Epithelial cell of esophagus (primary cell): ENCODE results near the gene VDR.
"Not testable (repeated sequence)": the region's sequence is repeated elsewhere in the genome, so short reads cannot be mapped to it uniquely, and the experiment has no call there.

Experiments
- DNase-seq: peaks from one replicate; pipeline ENCODE4 v3.0.0; 2010; ENCODE audit warnings: low read depth
- H3K4me3 ChIP-seq: 2 replicates; pipeline ENCODE4 v1.5.1; 2011; ENCODE audit warnings: mild to moderate bottlenecking, low read length, control low read depth
- TF ChIP-seq, protein P1 (sequence below): IDR thresholded peaks from 2 replicates; pipeline ENCODE4 v1.5.1; 2011; ENCODE audit warnings: low read depth, mild to moderate bottlenecking, low read length, control low read depth, inconsistent platforms; ENCODE audit not compliant: insufficient read depth; ENCODE audit errors: missing control alignments

Gene VDR

DNA sequence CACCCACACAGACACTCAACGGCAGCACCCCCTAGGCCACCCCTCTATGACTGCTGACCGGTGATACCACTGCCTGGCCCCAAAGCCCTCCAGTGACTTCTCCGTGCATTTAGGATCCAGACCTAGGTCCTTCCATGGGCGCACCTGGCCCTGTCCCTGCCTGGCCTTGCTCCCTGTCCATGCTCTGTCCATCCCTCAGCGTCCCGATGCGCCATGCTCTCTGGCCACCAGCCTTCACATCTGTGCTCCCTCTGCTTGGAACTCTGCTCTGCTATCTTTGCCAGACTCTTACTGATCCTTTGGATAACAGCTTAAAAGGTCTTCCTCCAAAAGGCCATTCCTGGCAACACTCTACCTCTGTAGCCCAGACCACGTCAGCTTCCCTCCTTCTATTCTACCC lies 59.7 kb downstream of the VDR start:
- no peak for DNase-seq

DNA sequence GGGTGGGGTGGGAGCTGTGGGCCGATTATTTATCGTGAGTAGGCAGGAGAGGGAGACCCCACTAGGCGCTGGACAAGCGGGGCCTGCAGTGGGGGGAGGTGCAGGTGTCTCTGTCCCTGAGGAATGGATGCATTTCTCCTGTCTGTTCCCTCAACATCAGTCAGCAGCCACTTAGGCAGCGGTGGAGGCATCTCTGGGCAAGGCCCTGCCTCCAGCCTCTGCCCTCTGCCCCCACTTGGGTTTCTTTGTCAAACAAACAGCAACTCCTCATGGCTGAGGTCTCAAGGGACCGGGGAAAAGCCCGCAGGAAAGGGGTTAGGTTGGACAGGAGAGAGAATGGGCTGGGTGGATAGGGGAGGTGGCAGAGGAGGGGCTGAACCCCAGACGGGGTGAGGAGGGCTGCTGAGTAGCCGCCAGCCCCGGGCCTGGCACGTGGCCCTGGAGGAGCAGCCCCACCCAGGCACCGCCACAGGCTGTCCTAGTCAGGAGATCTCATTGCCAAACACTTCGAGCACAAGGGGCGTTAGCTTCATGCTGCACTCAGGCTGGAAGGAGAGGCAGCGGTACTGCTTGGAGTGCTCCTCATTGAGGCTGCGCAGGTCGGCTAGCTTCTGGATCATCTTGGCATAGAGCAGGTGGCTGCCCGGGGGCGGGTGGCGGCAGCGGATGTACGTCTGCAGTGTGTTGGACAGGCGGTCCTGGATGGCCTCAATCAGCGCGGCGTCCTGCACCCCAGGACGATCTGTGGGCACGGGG lies 60.4 kb downstream of the VDR start:
- no peak overlapping the region for H3K4me3 ChIP-seq
- DNase-seq, result no peak
- TF ChIP-seq, protein P1, sequence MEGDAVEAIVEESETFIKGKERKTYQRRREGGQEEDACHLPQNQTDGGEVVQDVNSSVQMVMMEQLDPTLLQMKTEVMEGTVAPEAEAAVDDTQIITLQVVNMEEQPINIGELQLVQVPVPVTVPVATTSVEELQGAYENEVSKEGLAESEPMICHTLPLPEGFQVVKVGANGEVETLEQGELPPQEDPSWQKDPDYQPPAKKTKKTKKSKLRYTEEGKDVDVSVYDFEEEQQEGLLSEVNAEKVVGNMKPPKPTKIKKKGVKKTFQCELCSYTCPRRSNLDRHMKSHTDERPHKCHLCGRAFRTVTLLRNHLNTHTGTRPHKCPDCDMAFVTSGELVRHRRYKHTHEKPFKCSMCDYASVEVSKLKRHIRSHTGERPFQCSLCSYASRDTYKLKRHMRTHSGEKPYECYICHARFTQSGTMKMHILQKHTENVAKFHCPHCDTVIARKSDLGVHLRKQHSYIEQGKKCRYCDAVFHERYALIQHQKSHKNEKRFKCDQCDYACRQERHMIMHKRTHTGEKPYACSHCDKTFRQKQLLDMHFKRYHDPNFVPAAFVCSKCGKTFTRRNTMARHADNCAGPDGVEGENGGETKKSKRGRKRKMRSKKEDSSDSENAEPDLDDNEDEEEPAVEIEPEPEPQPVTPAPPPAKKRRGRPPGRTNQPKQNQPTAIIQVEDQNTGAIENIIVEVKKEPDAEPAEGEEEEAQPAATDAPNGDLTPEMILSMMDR, result no peak

More for the DNA sequence above, 59.7 kb downstream of the VDR start:
- no peak overlapping the region for H3K4me3 ChIP-seq
- TF ChIP-seq, protein P1, result no peak

DNA sequence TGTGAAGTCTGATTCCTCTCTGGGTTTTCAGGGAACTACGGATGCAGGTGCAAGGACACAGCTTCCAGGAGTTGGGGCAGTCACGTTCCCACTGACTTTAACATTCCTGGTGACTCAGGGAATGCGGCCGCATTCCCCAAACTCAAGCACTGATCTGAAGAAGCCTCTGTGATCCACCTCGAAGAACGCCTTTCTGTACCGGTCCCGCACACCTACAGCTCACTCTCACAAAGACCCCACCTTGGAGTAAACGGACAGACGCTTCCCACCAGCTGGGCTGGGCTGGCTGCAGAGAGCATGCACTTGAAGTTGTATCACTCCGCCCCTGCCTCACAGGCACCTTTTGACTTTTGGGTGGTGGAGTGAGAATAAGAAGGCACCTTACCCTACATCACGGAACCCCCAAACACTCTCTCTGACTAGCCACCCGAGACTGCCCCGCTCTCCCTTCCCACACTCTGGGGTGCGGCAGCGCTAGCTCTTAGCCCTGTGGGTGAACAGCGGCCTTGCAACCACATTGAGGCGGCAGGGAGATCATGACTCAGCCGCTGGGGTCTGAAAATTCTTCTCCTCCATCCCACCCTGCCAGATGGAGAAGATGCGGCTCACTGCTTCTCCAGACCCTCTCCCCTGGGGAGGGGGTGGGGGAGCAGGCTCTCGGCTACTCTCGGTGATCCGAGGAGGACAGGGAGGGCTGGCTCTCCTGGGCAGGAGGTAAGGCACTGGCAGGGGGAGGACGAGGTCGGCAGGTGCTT lies 61.4 kb downstream of the VDR start:
- no peak for DNase-seq
- TF ChIP-seq, protein P1, result no peak
- no peak overlapping the region for H3K4me3 ChIP-seq

DNA sequence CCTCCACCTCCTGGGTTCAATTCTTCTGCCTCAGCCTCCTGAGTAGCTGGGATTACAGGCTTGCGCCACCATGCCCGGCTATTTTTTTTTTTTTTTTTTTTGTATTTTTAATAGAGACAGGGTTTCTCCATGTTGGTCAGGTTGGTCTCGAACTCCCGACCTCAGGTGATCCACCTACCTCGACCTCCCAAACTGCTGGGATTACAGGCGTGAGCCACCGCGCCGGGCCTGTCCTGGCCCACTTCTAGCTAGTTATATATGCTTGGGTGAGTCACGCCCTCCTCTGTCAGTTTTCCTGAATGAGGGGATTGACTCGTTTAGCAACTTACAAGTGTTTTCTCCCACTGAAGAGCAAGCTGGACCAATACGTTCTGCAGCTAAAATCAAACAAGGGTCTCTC lies 62.3 kb downstream of the VDR start:
- DNase-seq, H3K4me3 ChIP-seq: not testable (repeated sequence)

DNA sequence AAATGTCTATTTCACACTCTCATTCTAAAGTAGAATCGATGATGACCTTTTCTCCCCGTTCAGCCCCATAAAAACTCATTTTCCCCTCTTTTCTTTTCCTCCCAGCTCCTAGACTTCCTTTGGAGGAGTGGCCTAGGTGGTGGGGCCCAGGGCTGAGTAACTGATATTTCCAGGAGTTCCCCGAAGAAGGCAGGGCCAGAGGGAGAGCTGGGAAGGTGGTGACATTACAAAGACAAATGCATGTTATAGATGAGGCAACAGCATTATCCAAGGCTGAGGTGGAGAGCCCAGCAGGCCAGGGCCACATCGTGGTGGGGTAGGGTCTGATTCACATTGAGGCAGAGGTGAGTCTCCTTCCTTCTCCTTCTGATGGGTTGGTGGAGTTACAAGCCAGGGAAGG lies 62.9 kb downstream of the VDR start:
- no peak overlapping the region for H3K4me3 ChIP-seq
- TF ChIP-seq, protein P1, result no peak
- peak; percentile 52 for DNase-seq

DNA sequence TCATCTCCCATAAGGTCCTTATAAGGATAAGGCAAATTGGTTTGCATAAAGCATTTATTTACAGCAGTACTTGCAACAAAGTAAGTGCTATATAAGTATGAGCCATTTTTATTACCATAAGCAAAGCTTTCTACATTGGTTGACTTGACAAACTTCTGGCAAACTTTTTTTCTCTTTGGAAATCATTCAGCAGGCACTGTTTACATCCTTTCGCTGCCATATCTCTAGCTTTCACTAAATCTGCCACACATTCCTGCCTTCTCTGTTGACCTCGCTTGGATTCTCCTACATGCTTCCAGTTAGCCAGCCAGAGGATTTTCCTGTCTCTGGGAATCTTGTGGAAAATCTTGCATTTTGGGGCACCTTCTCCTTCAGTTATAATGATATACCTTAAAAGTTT lies 63.3 kb downstream of the VDR start:
- no peak for DNase-seq
- TF ChIP-seq, protein P1, result no peak
- no peak overlapping the region for H3K4me3 ChIP-seq

DNA sequence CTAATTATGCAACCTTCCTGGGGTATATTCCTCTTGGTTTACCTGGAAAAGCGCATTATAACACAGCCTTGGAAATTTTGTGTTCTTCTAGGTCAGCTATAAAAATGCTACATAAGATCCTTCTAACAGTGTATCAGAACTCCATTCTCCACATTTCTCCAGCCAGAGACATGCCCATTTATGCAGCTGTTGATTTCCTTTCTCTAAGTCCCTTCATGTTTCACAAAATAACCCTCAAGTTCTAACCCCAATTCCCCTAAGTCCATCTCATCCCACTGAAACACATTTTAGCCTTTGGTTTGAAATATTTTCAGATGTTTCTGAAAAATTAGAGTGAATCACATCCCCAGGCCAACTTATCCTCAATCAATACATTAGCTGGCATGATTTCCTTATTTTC lies 64.2 kb downstream of the VDR start:
- DNase-seq, result no peak
- no peak overlapping the region for H3K4me3 ChIP-seq
- TF ChIP-seq, protein P1, result no peak
